ENCODE measurements around the gene OR6B3. TPM values are rescaled to one million over a fixed set of nuclear protein-coding genes. Genes with fewer than 3 reads are reported as not detected.

OR6B3 gene
- total and polyA plus RNA-seq, 2 of the 8 experiments (the other 6 are each of a cell fraction or from before 2014, with no cell fraction given): not detected

DNA sequence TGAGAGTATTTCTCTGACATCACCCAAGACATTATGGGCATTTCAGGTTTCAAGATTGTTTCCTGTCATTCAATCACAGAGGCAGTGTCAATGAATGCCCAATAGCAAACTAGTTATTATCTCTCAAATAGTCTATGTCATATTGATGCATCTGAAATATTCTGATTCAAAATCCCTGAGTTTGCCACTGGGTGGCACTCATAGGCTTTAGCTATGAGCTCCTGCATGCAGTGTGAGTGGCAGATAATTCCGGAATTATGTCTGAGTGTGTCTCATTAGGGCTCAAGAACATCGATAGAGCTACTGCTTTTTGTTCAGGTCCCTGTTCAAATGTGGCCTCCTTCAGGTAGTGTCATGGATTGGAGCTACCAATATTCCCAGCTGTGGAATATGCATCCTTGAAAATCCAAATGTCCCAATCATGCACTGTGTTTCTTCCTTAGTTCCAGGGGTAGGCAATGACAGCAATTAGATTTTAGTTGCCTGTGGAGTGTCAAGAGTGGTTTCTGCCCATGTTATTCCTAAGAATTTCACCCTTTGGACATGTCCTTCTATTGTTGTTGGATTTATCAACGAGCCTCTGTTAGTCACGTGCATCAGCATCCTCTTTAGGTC, 7.8 kb upstream of the OR6B3 start:
- POLR2A ChIA-PET (ENCODE audit: partially characterized antibody): no interaction called here
- peak overlapping the region; percentile 64; the same call in 1 of the 2 replicates for H2AFZ ChIP-seq (ENCODE audit: low read length)

More for the DNA sequence above, 7.8 kb upstream of the OR6B3 start:
- H2BK120ac ChIP-seq (replicated peaks; ENCODE audit: low read depth, low read length): no peak overlapping the region
- no peaks in the 10 kb centered on the region; a peak in 2 of 7 replicates for H3K4me1 ChIP-seq (replicated peaks in 1 of 4; ENCODE audit: control insufficient read depth in 3 of 4, insufficient read depth in 4 of 4, low read length in 3 of 4)
- no peak overlapping the region for H3K23ac ChIP-seq (ENCODE audit: insufficient read length)
- H2BK12ac ChIP-seq (ENCODE audit: low read depth, low read length): no peak overlapping the region
- 0 out of 2 replicates have a peak overlapping the region, but pooled peaks have one; percentile 64 for H2BK20ac ChIP-seq (ENCODE audit: low read length)
- no peak overlapping the region for H4K91ac ChIP-seq (replicated peaks; ENCODE audit: insufficient read length, low read length)
- TF ChIP-seq RAD21 (IDR thresholded peaks at IDR 0.05 in 1 of 2, conservative IDR thresholded peaks at IDR 0.05 in 1 of 2; ENCODE audit: low read depth in 2 of 2, low read length in 2 of 2) (peak; percentile 83 to 86), SP4 (IDR thresholded peaks at IDR 0.05; ENCODE audit: low read length) (no peak), SUZ12 (IDR thresholded peaks at IDR 0.05; ENCODE audit: low read length) (no peak)
- TF ChIP-seq, protein P1, sequence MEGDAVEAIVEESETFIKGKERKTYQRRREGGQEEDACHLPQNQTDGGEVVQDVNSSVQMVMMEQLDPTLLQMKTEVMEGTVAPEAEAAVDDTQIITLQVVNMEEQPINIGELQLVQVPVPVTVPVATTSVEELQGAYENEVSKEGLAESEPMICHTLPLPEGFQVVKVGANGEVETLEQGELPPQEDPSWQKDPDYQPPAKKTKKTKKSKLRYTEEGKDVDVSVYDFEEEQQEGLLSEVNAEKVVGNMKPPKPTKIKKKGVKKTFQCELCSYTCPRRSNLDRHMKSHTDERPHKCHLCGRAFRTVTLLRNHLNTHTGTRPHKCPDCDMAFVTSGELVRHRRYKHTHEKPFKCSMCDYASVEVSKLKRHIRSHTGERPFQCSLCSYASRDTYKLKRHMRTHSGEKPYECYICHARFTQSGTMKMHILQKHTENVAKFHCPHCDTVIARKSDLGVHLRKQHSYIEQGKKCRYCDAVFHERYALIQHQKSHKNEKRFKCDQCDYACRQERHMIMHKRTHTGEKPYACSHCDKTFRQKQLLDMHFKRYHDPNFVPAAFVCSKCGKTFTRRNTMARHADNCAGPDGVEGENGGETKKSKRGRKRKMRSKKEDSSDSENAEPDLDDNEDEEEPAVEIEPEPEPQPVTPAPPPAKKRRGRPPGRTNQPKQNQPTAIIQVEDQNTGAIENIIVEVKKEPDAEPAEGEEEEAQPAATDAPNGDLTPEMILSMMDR (IDR thresholded peaks at IDR 0.05; ENCODE audit: control extremely low read depth in 1 of 3, insufficient read depth in 1 of 3, low read depth in 1 of 3, low read length in 3 of 3): peak in 2 of 3 experiments; percentile 58 to 63; a peak in 3 of 4 replicates
- TF ChIP-seq, protein P2, sequence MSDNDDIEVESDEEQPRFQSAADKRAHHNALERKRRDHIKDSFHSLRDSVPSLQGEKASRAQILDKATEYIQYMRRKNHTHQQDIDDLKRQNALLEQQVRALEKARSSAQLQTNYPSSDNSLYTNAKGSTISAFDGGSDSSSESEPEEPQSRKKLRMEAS (IDR thresholded peaks at IDR 0.05): no peak
- 73% methylated on average over 4 of the region's 4 CpGs; no CpG with 5 or more reads in 1 of the 2 experiments for WGBS, 2 experiments (ENCODE audit: extremely low coverage in 1 of 2, insufficient coverage in 1 of 2, insufficient read length in 1 of 2, insufficient replicate concordance in 2 of 2, low coverage in 1 of 2, low lambda C conversion rate in 2 of 2, missing lambda C conversion rate in 1 of 2)
- no peaks in the 10 kb centered on the region for H3K27me3 ChIP-seq (replicated peaks in 1 of 4; ENCODE audit: control insufficient read depth in 3 of 4, extremely low read depth in 1 of 4, insufficient read depth in 3 of 4, low read length in 3 of 4)
- no peak overlapping the region for H4K8ac ChIP-seq (ENCODE audit: extremely low read depth, insufficient read depth, low read length)
- H3K79me1 ChIP-seq (ENCODE audit: low read depth, low read length): no peaks in the 10 kb centered on the region
- no peak overlapping the region for H3K14ac ChIP-seq (ENCODE audit: insufficient read length)
- H3K9me3 ChIP-seq (ENCODE audit: insufficient read depth in 2 of 2, low read depth in 1 of 2, low read length in 1 of 2): no peaks in the 10 kb centered on the region
- DNase-seq (ENCODE audit: low read depth in 1 of 2, low spot score in 2 of 2) (no peak), FAIRE-seq (peak; percentile 57)
- no peak overlapping the region for H3K4me3 ChIP-seq (ENCODE audit: extremely low read depth in 1 of 4, insufficient read depth in 2 of 4, low read depth in 3 of 4, low read length in 4 of 4)
- CTCF ChIA-PET (ENCODE audit: partially characterized antibody): interaction anchor here (0.8 to 3.1 kb wide), 14 partner anchors 9 to 378 kb away, joined by 3 to 23 read pairs (median 6); partner anchors contain the start of gene NDUFA10
- H4K20me1 ChIP-seq (replicated peaks in 1 of 2; ENCODE audit: control insufficient read depth in 1 of 2, insufficient read depth in 2 of 2, low read length in 2 of 2): no peaks in the 10 kb centered on the region
- no peaks in the 10 kb centered on the region; the same call in 1 of the 2 replicates for H3K23me2 ChIP-seq (ENCODE audit: low read depth, low read length)
- no peak overlapping the region for H3K4ac ChIP-seq (replicated peaks; ENCODE audit: insufficient read length, low read depth, low read length)
- no peak overlapping the region for H3K27ac ChIP-seq (ENCODE audit: low read depth, low read length)
- no peak overlapping the region for H3K9ac ChIP-seq (replicated peaks in 1 of 4; ENCODE audit: extremely low read depth in 1 of 4, low read depth in 3 of 4, low read length in 3 of 4)
- no peak overlapping the region for H2BK5ac ChIP-seq (ENCODE audit: low read depth, low read length)
- no peak overlapping the region for H4K5ac ChIP-seq (ENCODE audit: insufficient read length, low read depth, low read length)
- H3K18ac ChIP-seq (ENCODE audit: extremely low read depth, low read length): no peak overlapping the region
- no peak overlapping the region for H2AK5ac ChIP-seq (ENCODE audit: low read depth, low read length)
- no peak overlapping the region for H2BK15ac ChIP-seq (ENCODE audit: low read length)
- no peaks in the 10 kb centered on the region for H3K36me3 ChIP-seq (ENCODE audit: control insufficient read depth in 2 of 4, insufficient read depth in 4 of 4, low read length in 3 of 4)
- H3K4me2 ChIP-seq (ENCODE audit: insufficient read depth in 1 of 2, low read depth in 2 of 2, low read length in 2 of 2): no peak overlapping the region
- no peaks in the 10 kb centered on the region for H3K79me2 ChIP-seq (ENCODE audit: control insufficient read depth in 1 of 2, insufficient read depth in 2 of 2, low read length in 2 of 2)
- no peak overlapping the region for H3K56ac ChIP-seq (replicated peaks; ENCODE audit: insufficient read length, low read depth, low read length)
